Measurements from ENCODE around the gene FLOT1. TPM values are rescaled to one million over a fixed set of nuclear protein-coding genes. Genes with fewer than 3 reads are reported as not detected.

FLOT1 gene
- polyA plus RNA-seq, 2 of the 4 experiments (the other 2 are of a cell fraction), result 89.7 to 135 TPM

DNA sequence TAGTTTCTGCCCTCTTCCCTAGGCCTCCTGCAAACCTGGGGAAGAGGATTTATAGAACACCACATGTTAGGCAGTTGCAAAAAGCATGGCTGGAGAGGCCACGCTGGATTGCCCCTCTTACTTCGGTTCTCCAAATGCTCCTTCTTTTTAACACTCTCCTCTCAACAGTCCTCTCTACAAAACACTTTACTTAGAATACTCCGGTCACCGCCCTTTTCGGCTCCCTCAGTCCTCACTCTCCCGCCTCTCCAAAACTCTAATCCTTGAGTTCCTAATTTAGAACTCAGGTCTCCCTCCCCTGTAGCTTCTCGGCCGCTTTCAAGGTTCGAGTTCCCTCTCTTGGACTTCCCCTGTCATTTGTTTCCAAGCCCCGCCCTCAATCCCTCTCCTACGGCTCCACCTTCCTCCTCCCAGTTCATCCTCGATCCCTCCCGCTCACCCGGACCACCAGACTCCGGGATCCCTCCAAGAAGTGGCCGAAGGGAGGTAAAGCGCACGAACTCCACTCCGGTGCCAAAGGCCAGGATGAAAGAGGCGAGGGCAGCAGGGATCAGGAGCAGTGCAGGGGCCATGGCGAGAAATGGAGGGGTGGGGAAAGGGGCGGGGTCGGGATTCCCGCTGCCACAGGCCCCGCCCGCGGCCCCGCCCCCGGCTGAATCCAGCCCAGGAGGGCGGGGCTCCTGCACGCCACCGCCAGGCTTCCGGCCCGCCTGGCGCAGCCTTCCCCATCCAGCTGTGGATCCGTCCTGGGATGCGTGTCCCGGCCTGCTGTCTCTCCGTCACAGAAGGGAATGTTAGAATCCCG, 51.9 kb downstream of the FLOT1 start, which contains the start of gene NRM (continued):
- TF ChIP-seq SMC3 (IDR thresholded peaks at IDR 0.05) (no peak), HOXA7 (CRISPR knock-in tag; IDR thresholded peaks at IDR 0.05) (no peak)

DNA sequence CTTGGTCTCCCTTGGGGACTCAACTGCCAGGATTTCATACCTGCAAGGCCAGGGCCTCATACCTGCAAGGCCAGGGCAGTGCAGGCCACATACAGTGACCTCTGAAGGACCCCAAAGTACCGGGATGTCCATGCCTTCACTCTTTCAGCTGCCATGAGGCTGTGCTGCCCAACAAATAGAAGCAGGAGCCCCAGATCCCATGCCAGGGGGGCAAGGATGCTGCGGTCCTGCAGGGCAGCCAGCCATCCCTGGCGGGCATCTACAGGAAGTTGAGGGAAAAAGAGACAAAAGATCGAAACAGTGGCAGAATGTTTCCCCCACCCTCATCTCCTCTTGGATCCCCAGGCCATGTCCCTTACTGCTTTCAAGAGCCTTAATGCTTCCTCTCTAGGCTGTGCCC, 52.5 kb downstream of the FLOT1 start:
- FAIRE-seq (no peak), DNase-seq (ENCODE audit: low read depth in 1 of 2, low spot score in 1 of 2) (no peak), ATAC-seq (no peak)
- H3K27ac ChIP-seq, result peak overlapping the region; percentile 90 to 94; a peak in 4 of 6 replicates
- WGBS (ENCODE audit: missing lambda C conversion rate), result 51% methylated on average over 4 of the region's 4 CpGs
- CTCF ChIA-PET, result interaction anchor here (0.6 to 6.9 kb wide), 4 partner anchors 12 to 132 kb away, joined by 3 to 84 read pairs (median 25); no protein-coding TSS in a partner anchor
- H3K4me2 ChIP-seq, result peak overlapping the region; percentile 88
- POLR2A ChIA-PET, result interaction anchor here (1.4 to 1.5 kb wide), 3 partner anchors 27 to 54 kb away, joined by 4 to 7 read pairs (median 6); partner anchors contain the start of genes IER3 and MDC1
- peak overlapping the region; percentile 56 for H3K4me3 ChIP-seq
- peaks cover 45% of the 10 kb centered on the region for H3K4me1 ChIP-seq
- TF ChIP-seq HOXB13 (CRISPR knock-in tag; IDR thresholded peaks at IDR 0.05; ENCODE audit: low read depth), result no peak
- TF ChIP-seq HOXA7 (CRISPR knock-in tag; IDR thresholded peaks at IDR 0.05), result no peak
- TF ChIP-seq MAX (IDR thresholded peaks at IDR 0.05), result no peak
- no peak for TF ChIP-seq MAFK (IDR thresholded peaks at IDR 0.05; ENCODE audit: partially characterized antibody)
- no peak for TF ChIP-seq NFE2L2 (conservative IDR thresholded peaks at IDR 0.05; ENCODE audit: low read length)
- TF ChIP-seq USF2 (IDR thresholded peaks at IDR 0.05), result no peak
- TF ChIP-seq, protein P1, sequence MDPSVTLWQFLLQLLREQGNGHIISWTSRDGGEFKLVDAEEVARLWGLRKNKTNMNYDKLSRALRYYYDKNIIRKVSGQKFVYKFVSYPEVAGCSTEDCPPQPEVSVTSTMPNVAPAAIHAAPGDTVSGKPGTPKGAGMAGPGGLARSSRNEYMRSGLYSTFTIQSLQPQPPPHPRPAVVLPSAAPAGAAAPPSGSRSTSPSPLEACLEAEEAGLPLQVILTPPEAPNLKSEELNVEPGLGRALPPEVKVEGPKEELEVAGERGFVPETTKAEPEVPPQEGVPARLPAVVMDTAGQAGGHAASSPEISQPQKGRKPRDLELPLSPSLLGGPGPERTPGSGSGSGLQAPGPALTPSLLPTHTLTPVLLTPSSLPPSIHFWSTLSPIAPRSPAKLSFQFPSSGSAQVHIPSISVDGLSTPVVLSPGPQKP (IDR thresholded peaks at IDR 0.05; ENCODE audit: low read depth, low read length), result no peak
- no peak for TF ChIP-seq CBX8 (IDR thresholded peaks at IDR 0.05)
- no peak for TF ChIP-seq JUN (IDR thresholded peaks at IDR 0.05)
- no peak for TF ChIP-seq TP53 (CRISPR knock-in tag; IDR thresholded peaks at IDR 0.05)
- TF ChIP-seq MYC (IDR thresholded peaks at IDR 0.05; ENCODE audit: borderline replicate concordance, low read length), result no peak
- TF ChIP-seq RAD21 (conservative IDR thresholded peaks at IDR 0.05 in 1 of 2, IDR thresholded peaks at IDR 0.05 in 1 of 2), result no peak
- no peak for TF ChIP-seq ZNF302 (CRISPR knock-in tag; IDR thresholded peaks at IDR 0.05)
- H3K9me3 ChIP-seq, result no peaks in the 10 kb centered on the region

- H3K9me3 ChIP-seq, result no peaks in the 10 kb centered on the region
- CTCF ChIA-PET, result interaction anchor here (0.6 to 6.9 kb wide), 6 partner anchors 11 to 158 kb away, joined by 3 to 84 read pairs (median 4); partner anchors contain the start of gene MDC1
- peak overlapping the region in 1 of 2 experiments; percentile 99; a peak in 2 of 6 replicates for H3K27ac ChIP-seq
- no peak overlapping the region for H3K4me3 ChIP-seq
- FAIRE-seq (no peak), DNase-seq (ENCODE audit: low read depth in 1 of 2, low spot score in 1 of 2) (no peak), ATAC-seq (no peak)
- 84% methylated on average over 10 of the region's 11 CpGs for WGBS (ENCODE audit: missing lambda C conversion rate)
- H3K4me2 ChIP-seq, result peak overlapping the region; percentile 88; the same call in 2 of the 3 replicates
- POLR2A ChIA-PET, result interaction anchor here (0.5 to 2.2 kb wide), 2 partner anchors 14 to 32 kb away, joined by 6 to 12 read pairs; partner anchors contain the start of gene TUBB
- TF ChIP-seq GATA3 (IDR thresholded peaks at IDR 0.05; ENCODE audit: borderline replicate concordance), result no peak
- peaks cover 47% of the 10 kb centered on the region for H3K4me1 ChIP-seq
Observed at GRCh38 chr6:30689022-30689865, 53.2 kb downstream of the FLOT1 start.

DNA sequence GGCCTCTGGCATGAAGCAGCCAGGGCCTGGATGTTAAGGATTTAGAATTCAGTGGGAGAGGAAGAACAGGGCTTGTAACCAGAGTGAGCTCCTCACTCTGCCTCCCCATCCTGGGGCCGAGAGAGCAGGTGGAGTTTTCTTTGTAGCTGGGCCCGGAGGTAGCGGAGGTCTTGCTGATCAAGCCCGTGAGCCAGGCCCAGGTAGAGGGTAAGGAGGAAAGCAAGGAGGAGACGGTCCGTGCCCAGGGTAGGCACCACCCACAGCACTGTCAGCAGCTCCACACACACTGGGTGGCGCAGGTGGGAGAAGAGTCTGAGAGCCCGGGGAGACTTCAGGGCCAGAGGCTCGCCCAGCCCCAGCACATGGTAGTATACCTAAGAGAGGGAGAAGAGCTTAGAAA, 53.9 kb downstream of the FLOT1 start:
- ChIA-PET CTCF (interaction anchor here (0.6 to 6.9 kb wide), 9 partner anchors 11 to 197 kb away, joined by 3 to 84 read pairs (median 5); partner anchors contain the start of genes DHX16 and MDC1), POLR2A (interaction anchor here (1.8 to 2.2 kb wide), 2 partner anchors 29 to 33 kb away, joined by 12 read pairs; partner anchors contain the start of genes MDC1 and TUBB)
- Histone ChIP-seq H3K4me1 (peaks cover 48% of the 10 kb centered on the region), H3K4me2 (peak overlapping the region; percentile 79), H3K9me3 (no peaks in the 10 kb centered on the region), H3K27ac (peak overlapping the region; percentile 83 to 99; a peak in 5 of 6 replicates), H3K4me3 (no peak overlapping the region)
- 85% methylated on average over 9 of the region's 9 CpGs for WGBS (ENCODE audit: missing lambda C conversion rate)
- DNase-seq (ENCODE audit: low read depth in 1 of 2, low spot score in 1 of 2) (no peak), FAIRE-seq (no peak), ATAC-seq (no peak)
- TF ChIP-seq KDM1A (IDR thresholded peaks at IDR 0.05; ENCODE audit: low read depth) (no peak), MAX (IDR thresholded peaks at IDR 0.05) (no peak), ZC3H11A (IDR thresholded peaks at IDR 0.05) (no peak), E2F6 (IDR thresholded peaks at IDR 0.05; ENCODE audit: borderline replicate concordance, low read depth) (no peak), BHLHE40 (IDR thresholded peaks at IDR 0.05; ENCODE audit: low read depth, low read length) (no peak), MYC (IDR thresholded peaks at IDR 0.05; ENCODE audit: borderline replicate concordance, low read length) (no peak)

Measured in A549 (cell line).